Loucy (cell line): ENCODE data around the gene FGFR2.
"Not testable (repeated sequence)": the region's sequence is repeated elsewhere in the genome, so short reads cannot be mapped to it uniquely, and the experiment has no call there.

Experiments
- H2AFZ ChIP-seq: fragments of 200-600 bp; sonication (generic); 2 replicates; pipeline ENCODE4 v1.6.0; 2016; ENCODE audit warnings: antibody characterized with exemption, mild to moderate bottlenecking, low read length, moderate library complexity
- H3F3A ChIP-seq: fragments of 200-600 bp; 2 replicates; pipeline ENCODE4 v1.6.0; 2016; ENCODE audit warnings: antibody characterized with exemption, low read depth, mild to moderate bottlenecking
- H3K27me3 ChIP-seq: fragments of 200-600 bp; sonication (generic); 2 replicates; pipeline ENCODE4 v1.6.1; 2014; ENCODE audit warnings: low read length, mild to moderate bottlenecking; ENCODE audit not compliant: insufficient read depth, poor library complexity, severe bottlenecking
- H3K36me3 ChIP-seq: fragments of 200-600 bp; sonication (generic); 2 replicates; pipeline ENCODE4 v1.6.1; 2016; ENCODE audit warnings: low read length; ENCODE audit not compliant: insufficient read depth
- H3K4me1 ChIP-seq: fragments of 200-600 bp; sonication (generic); 2 replicates; pipeline ENCODE4 v1.5.1; 2014; ENCODE audit warnings: low read length, mild to moderate bottlenecking; ENCODE audit not compliant: insufficient read depth, poor library complexity, severe bottlenecking
- H3K4me2 ChIP-seq: fragments of 200-600 bp; sonication (generic); 2 replicates; pipeline ENCODE4 v1.6.0; 2014; ENCODE audit warnings: antibody characterized with exemption, low read length, low read depth, mild to moderate bottlenecking; ENCODE audit not compliant: poor library complexity, severe bottlenecking
- H3K4me3 ChIP-seq: fragments of 200-600 bp; sonication (generic); 2 replicates; pipeline ENCODE4 v1.5.1; 2014; ENCODE audit warnings: low read length, mild to moderate bottlenecking, mixed read lengths; ENCODE audit not compliant: poor library complexity, severe bottlenecking
- H3K79me2 ChIP-seq: fragments of 200-600 bp; sonication (generic); 2 replicates; pipeline ENCODE4 v1.6.1; 2014; ENCODE audit warnings: low read length; ENCODE audit not compliant: insufficient read depth
- H3K9ac ChIP-seq: fragments of 200-600 bp; sonication (generic); 2 replicates; pipeline ENCODE4 v1.6.0; 2014; ENCODE audit warnings: mild to moderate bottlenecking, low read depth, low read length, moderate library complexity; ENCODE audit not compliant: poor library complexity, severe bottlenecking
- H3K9me2 ChIP-seq: fragments of 200-600 bp; sonication (generic); replicated peaks from 2 replicates; pipeline ENCODE4 v1.6.1; 2016; ENCODE audit warnings: low read depth, low read length, mixed read lengths
- H3K9me3 ChIP-seq: fragments of 200-600 bp; sonication (generic); 2 replicates; pipeline ENCODE4 v1.6.1; 2014; ENCODE audit warnings: mild to moderate bottlenecking, antibody characterized with exemption, low read length, low read depth; ENCODE audit not compliant: insufficient read depth
- H4K20me1 ChIP-seq: fragments of 200-600 bp; sonication (generic); 2 replicates; pipeline ENCODE4 v1.6.0; 2014; ENCODE audit warnings: antibody characterized with exemption, low read length, mild to moderate bottlenecking; ENCODE audit not compliant: insufficient read depth, poor library complexity, severe bottlenecking
- EZH2phosphoT487 ChIP-seq: fragments of 200-600 bp; IDR thresholded peaks from 2 replicates; pipeline ENCODE4 v1.6.1; 2018; ENCODE audit warnings: antibody characterized with exemption, mild to moderate bottlenecking, moderate library complexity, borderline replicate concordance
- TF ChIP-seq, protein P1 (sequence below): fragments of 200-600 bp; sonication (generic); conservative IDR thresholded peaks from 2 replicates; pipeline ENCODE4 v1.5.1; 2014; ENCODE audit warnings: mild to moderate bottlenecking, antibody characterized with exemption, low read length

Gene FGFR2

DNA sequence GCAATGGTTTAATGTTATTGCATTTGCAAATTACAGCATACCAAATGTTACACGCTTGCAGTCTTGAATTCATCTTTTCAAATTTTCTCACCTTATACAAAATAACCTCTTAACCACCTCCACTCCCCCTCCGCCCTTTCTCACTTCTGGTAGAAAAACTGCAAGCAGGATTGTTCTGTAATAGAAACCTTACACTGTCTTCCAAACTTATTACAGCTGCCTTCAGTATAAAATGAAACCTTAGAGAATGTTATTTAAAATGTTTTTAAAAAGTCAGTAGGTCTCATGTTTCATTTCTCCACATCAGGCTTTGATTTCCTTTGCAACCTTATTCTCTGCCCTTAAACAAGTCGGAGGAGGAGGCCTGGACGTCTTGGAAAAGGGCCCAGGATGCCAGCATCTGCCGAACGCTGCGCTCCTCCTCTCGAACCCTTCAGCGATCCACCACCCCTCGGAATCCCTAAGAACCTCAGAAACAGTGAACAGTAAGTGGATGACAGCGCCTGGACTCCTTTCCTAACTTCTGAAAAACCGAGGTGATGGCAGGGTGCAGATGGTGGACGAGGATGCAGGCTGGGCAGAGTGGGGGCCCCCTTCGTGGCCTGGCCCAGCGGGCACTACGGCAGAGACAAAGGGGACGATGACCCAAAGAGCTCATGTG lies 74.0 kb downstream of the FGFR2 start:
- Histone ChIP-seq H2AFZ (no peak overlapping the region), H3K79me2 (no peaks in the 10 kb centered on the region), H4K20me1 (no peaks in the 10 kb centered on the region), H3F3A (no peaks in the 10 kb centered on the region), H3K4me3 (no peak overlapping the region), H3K27me3 (no peaks in the 10 kb centered on the region), H3K9ac (no peak overlapping the region), H3K9me3 (no peaks in the 10 kb centered on the region; the same call in 1 of the 2 replicates), H3K36me3 (no peaks in the 10 kb centered on the region), H3K4me1 (no peaks in the 10 kb centered on the region), H3K9me2 (no peaks in the 10 kb centered on the region), H3K4me2 (no peak overlapping the region)
- no peak for TF ChIP-seq EZH2phosphoT487
- TF ChIP-seq, protein P1, sequence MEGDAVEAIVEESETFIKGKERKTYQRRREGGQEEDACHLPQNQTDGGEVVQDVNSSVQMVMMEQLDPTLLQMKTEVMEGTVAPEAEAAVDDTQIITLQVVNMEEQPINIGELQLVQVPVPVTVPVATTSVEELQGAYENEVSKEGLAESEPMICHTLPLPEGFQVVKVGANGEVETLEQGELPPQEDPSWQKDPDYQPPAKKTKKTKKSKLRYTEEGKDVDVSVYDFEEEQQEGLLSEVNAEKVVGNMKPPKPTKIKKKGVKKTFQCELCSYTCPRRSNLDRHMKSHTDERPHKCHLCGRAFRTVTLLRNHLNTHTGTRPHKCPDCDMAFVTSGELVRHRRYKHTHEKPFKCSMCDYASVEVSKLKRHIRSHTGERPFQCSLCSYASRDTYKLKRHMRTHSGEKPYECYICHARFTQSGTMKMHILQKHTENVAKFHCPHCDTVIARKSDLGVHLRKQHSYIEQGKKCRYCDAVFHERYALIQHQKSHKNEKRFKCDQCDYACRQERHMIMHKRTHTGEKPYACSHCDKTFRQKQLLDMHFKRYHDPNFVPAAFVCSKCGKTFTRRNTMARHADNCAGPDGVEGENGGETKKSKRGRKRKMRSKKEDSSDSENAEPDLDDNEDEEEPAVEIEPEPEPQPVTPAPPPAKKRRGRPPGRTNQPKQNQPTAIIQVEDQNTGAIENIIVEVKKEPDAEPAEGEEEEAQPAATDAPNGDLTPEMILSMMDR = no peak

DNA sequence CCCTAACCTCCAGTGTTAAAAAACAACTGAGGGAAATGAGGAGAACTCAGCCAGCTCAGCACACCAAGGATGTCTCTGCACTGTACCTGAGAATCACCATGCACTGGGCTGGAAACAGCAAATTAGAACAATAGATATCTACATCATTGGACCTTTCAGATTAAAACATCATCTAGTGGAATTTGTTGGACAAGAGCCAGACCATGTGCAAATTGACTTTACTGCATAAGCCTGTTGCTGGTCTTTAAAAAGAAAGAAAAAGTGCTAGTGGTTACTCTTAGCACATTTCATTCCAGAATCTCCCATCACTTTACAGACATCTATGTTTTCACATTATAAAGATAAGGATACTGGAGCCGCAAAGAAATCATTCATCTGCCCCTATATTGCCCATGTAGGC lies 75.4 kb downstream of the FGFR2 start:
- Histone ChIP-seq H3K4me2 (no peak overlapping the region), H3K4me1 (no peaks in the 10 kb centered on the region), H4K20me1 (no peaks in the 10 kb centered on the region), H3K4me3 (no peak overlapping the region), H3K9me2 (no peaks in the 10 kb centered on the region), H2AFZ (no peak overlapping the region), H3K27me3 (no peaks in the 10 kb centered on the region), H3K9ac (no peak overlapping the region), H3K79me2 (no peaks in the 10 kb centered on the region), H3K9me3 (no peaks in the 10 kb centered on the region; the same call in 1 of the 2 replicates), H3F3A (no peaks in the 10 kb centered on the region), H3K36me3 (no peaks in the 10 kb centered on the region)
- TF ChIP-seq, protein P1 = no peak

DNA sequence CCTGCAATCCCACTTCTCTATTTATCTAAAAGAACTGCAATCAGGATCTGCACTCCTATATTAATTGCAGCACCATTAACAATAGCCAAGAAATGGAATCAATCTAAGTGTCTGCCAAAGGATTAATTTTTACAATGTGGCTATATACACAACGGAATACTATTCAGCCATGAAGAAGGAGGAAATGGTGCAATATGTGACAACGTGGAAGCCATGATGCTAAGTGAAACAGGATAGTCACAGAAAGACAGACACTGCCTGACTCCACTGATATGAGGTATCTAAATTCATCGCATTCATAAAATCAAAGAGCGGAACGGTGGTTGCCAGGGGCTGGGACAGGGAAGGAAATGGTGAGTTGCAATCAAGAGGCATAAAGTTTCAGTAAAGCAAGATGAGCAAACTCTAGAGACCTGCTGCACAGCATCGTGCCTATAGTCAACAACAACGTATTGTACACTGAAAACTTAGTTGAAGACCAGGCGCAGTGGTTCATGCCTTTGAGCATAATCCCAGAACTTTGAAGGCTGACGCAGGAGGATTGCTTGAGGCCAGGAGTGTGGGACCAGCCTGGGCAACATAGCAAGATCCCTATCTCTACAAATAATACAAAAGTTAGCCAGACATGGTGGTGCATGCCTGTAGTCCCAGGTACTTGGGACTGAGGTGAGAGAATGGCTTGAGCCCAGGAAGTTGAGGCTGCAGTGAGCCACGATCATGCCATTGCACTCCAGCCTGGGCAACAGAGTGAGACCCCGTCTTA lies 76.3 kb downstream of the FGFR2 start:
- Histone ChIP-seq H3K79me2 (no peaks in the 10 kb centered on the region), H3K27me3 (no peaks in the 10 kb centered on the region), H3K4me3 (no peak overlapping the region), H4K20me1 (no peaks in the 10 kb centered on the region), H3K9me2 (no peaks in the 10 kb centered on the region), H3K9me3 (no peaks in the 10 kb centered on the region; the same call in 1 of the 2 replicates), H3F3A (no peaks in the 10 kb centered on the region), H3K4me1 (no peaks in the 10 kb centered on the region), H2AFZ (no peak overlapping the region), H3K9ac (no peak overlapping the region), H3K36me3 (no peaks in the 10 kb centered on the region), H3K4me2 (no peak overlapping the region)
- TF ChIP-seq, protein P1 = no peak
- TF ChIP-seq EZH2phosphoT487 = no peak

DNA sequence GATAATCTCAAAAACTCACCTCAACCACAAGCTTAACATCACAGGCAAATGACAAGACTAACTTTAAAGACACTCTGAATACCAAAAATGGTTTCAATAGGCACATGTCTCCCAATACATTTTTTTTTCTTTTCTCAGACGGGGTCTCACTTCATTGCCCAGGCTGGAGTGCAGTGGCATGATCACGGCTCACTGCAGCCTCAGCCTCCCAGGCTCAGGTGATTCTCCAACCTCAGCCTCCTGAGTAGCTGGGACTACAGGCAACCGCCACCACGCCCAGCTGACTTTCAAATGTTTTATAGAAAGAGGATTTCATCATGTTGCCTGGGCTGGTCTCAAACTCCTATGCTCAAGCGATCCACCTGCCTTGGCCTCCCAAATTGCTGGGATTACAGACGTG lies 77.7 kb downstream of the FGFR2 start:
- H3K27me3 ChIP-seq, H3F3A ChIP-seq, H3K36me3 ChIP-seq, H3K4me3 ChIP-seq, H3K4me1 ChIP-seq, H3K9ac ChIP-seq, H4K20me1 ChIP-seq, H3K79me2 ChIP-seq, H3K9me3 ChIP-seq, H2AFZ ChIP-seq, H3K4me2 ChIP-seq, H3K9me2 ChIP-seq: not testable (repeated sequence)
